ENCODE measurements around the gene ANXA11.

DNA sequence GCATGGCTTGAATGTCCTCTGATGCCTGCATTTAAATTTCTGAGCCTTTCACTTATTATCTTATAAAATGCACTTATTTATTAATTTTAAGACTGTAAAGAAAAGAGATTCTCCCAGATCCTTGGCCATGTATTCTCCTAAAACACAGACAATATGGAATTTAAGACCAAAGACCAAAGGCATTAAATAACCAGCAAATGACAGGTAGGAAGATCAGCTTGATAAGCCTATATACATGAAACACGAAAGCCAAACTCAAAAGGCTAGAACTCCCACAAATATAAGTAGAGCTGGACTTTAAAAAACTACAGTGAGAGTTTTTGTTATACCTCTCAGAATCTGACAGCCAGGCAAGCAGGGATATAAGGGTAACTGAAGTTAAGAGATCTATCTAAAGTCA is 5.1 kb downstream of the ANXA11 start:
- TF ChIP-seq, protein P1, sequence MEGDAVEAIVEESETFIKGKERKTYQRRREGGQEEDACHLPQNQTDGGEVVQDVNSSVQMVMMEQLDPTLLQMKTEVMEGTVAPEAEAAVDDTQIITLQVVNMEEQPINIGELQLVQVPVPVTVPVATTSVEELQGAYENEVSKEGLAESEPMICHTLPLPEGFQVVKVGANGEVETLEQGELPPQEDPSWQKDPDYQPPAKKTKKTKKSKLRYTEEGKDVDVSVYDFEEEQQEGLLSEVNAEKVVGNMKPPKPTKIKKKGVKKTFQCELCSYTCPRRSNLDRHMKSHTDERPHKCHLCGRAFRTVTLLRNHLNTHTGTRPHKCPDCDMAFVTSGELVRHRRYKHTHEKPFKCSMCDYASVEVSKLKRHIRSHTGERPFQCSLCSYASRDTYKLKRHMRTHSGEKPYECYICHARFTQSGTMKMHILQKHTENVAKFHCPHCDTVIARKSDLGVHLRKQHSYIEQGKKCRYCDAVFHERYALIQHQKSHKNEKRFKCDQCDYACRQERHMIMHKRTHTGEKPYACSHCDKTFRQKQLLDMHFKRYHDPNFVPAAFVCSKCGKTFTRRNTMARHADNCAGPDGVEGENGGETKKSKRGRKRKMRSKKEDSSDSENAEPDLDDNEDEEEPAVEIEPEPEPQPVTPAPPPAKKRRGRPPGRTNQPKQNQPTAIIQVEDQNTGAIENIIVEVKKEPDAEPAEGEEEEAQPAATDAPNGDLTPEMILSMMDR (IDR thresholded peaks at IDR 0.05): no peak
- no peak for TF ChIP-seq POLR2A (IDR thresholded peaks at IDR 0.05)
- no peak for TF ChIP-seq EP300 (IDR thresholded peaks at IDR 0.05)
